Sigmoid colon (tissue), 4 donors: ENCODE results near the gene EEA1.

Experiments used
- POLR2A ChIP-seq, 2 donors: fragments of 450-650 bp; IDR thresholded peaks; one replicate each; pipeline ENCODE4 v1.6.1; 2016; ENCODE audit warnings: antibody characterized with exemption in 2 of 2, mild to moderate bottlenecking in 2 of 2, moderate library complexity in 2 of 2
- POLR2AphosphoS5 ChIP-seq, 4 donors: sonication (generic); formaldehyde crosslinking; IDR thresholded peaks; one replicate each; pipeline ENCODE4 v1.6.1; 2017; ENCODE audit warnings: antibody characterized with exemption in 4 of 4
- TF ChIP-seq, protein P1 (sequence below), 4 experiments: fragments of 450-650 bp in 3 of 4; fragments of 200-600 bp in 1 of 4; IDR thresholded peaks; one replicate each; pipeline ENCODE4 v1.5.1; 2016 to 2019; ENCODE audit warnings: antibody characterized with exemption in 4 of 4, mild to moderate bottlenecking in 3 of 4, moderate library complexity in 2 of 4

DNA sequence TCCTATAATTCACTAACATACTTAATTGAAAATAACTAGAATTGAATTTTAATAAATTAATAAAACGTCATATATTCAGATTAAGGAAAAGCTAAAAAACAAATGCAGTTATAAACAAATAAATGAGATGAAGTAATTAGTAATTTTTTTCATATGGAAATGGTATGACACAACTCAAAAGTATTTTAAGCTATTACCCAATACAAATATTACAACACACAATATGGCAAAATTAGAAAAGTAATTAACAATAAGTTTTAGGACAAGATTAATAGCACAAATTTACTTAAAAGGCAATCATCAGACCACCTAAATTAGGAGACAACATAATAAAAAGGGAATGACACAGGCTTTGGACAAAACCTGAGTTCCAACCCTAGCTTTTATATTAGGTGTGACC lies 81.7 kb downstream of the EEA1 start:
- TF ChIP-seq POLR2AphosphoS5 (IDR thresholded peaks at IDR 0.05) (no peak), POLR2A (IDR thresholded peaks at IDR 0.05) (no peak)
- TF ChIP-seq, protein P1, sequence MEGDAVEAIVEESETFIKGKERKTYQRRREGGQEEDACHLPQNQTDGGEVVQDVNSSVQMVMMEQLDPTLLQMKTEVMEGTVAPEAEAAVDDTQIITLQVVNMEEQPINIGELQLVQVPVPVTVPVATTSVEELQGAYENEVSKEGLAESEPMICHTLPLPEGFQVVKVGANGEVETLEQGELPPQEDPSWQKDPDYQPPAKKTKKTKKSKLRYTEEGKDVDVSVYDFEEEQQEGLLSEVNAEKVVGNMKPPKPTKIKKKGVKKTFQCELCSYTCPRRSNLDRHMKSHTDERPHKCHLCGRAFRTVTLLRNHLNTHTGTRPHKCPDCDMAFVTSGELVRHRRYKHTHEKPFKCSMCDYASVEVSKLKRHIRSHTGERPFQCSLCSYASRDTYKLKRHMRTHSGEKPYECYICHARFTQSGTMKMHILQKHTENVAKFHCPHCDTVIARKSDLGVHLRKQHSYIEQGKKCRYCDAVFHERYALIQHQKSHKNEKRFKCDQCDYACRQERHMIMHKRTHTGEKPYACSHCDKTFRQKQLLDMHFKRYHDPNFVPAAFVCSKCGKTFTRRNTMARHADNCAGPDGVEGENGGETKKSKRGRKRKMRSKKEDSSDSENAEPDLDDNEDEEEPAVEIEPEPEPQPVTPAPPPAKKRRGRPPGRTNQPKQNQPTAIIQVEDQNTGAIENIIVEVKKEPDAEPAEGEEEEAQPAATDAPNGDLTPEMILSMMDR (IDR thresholded peaks at IDR 0.05) = no peak
